ENCODE results near the gene PDE4B.

DNA sequence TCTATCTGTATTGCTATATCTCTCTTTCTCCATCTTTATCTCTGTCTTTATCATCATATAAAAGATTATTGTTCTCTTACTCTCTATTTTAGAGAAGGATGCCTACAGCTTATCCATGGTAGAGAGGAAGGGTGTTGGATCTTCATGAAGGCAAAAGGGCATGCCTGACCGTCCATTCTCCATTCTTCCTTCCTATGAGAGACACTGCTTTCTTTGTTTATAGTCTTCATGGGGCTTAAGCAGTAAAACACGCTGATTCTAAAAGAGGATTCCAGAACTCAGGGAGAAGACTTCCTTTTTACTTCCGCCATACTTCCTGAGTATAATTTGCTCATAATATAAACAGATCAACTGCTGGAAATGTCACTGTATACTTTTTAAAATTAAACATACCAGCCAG, 44.0 kb downstream of the PDE4B start:
- TF ChIP-seq, protein P1, sequence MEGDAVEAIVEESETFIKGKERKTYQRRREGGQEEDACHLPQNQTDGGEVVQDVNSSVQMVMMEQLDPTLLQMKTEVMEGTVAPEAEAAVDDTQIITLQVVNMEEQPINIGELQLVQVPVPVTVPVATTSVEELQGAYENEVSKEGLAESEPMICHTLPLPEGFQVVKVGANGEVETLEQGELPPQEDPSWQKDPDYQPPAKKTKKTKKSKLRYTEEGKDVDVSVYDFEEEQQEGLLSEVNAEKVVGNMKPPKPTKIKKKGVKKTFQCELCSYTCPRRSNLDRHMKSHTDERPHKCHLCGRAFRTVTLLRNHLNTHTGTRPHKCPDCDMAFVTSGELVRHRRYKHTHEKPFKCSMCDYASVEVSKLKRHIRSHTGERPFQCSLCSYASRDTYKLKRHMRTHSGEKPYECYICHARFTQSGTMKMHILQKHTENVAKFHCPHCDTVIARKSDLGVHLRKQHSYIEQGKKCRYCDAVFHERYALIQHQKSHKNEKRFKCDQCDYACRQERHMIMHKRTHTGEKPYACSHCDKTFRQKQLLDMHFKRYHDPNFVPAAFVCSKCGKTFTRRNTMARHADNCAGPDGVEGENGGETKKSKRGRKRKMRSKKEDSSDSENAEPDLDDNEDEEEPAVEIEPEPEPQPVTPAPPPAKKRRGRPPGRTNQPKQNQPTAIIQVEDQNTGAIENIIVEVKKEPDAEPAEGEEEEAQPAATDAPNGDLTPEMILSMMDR (IDR thresholded peaks at IDR 0.05; ENCODE audit: insufficient read depth, low read depth, low read length): no peak
- TF ChIP-seq EZH2 (IDR thresholded peaks at IDR 0.05; ENCODE audit: insufficient read depth, low read length): no peak
